Mesendoderm (in vitro differentiated cells): ENCODE results near the gene PLEK2. TPM values are rescaled to one million over a fixed set of nuclear protein-coding genes. Genes with fewer than 3 reads are reported as not detected.
"Not testable (repeated sequence)": the region's sequence is repeated elsewhere in the genome, so short reads cannot be mapped to it uniquely, and the experiment has no call there.

Source experiments
- DNase-seq: peaks from one replicate; pipeline ENCODE4 v3.0.0; 2013
- H2AK5ac ChIP-seq: 2 replicates; pipeline ENCODE4 v1.6.1; 2013; ENCODE audit warnings: low read length, inconsistent platforms
- H2BK120ac ChIP-seq: 2 replicates; pipeline ENCODE4 v1.6.1; 2013; ENCODE audit warnings: low read depth, mild to moderate bottlenecking, low read length, moderate library complexity, mixed read lengths
- H2BK15ac ChIP-seq: replicated peaks from 2 replicates; pipeline ENCODE4 v1.6.1; 2013; ENCODE audit warnings: low read depth, mild to moderate bottlenecking, moderate library complexity
- H2BK5ac ChIP-seq: 2 replicates; pipeline ENCODE4 v1.6.1; 2013; ENCODE audit warnings: low read length, inconsistent platforms
- H3K18ac ChIP-seq: 2 replicates; pipeline ENCODE4 v1.6.1; 2013; ENCODE audit warnings: mild to moderate bottlenecking, low read length, mixed read lengths
- H3K23ac ChIP-seq: one replicate; pipeline ENCODE4 v1.6.1; 2013; ENCODE audit warnings: low read length
- H3K27ac ChIP-seq: 2 replicates; pipeline ENCODE4 v1.5.1; 2013; ENCODE audit warnings: low read depth, mild to moderate bottlenecking, inconsistent platforms, low read length, moderate library complexity
- H3K27me3 ChIP-seq: 2 replicates; pipeline ENCODE4 v1.6.1; 2013; ENCODE audit warnings: low read length, control low read depth, mild to moderate bottlenecking, inconsistent platforms; ENCODE audit not compliant: insufficient read depth, poor library complexity
- H3K36me3 ChIP-seq: 2 replicates; pipeline ENCODE4 v1.6.1; 2013; ENCODE audit warnings: low read length, inconsistent platforms; ENCODE audit not compliant: control insufficient read depth, insufficient read depth
- H3K4ac ChIP-seq: one replicate; pipeline ENCODE4 v1.6.1; 2013; ENCODE audit warnings: low read depth, mild to moderate bottlenecking, low read length, moderate library complexity
- H3K4me1 ChIP-seq: 2 replicates; pipeline ENCODE4 v1.6.1; 2013; ENCODE audit warnings: low read depth, low read length, inconsistent platforms; ENCODE audit not compliant: control insufficient read depth
- H3K4me2 ChIP-seq: 2 replicates; pipeline ENCODE4 v1.6.1; 2013; ENCODE audit warnings: low read length
- H3K4me3 ChIP-seq: 2 replicates; pipeline ENCODE4 v1.5.1; 2013; ENCODE audit warnings: mild to moderate bottlenecking, low read length
- H3K56ac ChIP-seq: one replicate; pipeline ENCODE4 v1.6.1; 2013; ENCODE audit warnings: low read length
- H3K79me1 ChIP-seq: 2 replicates; pipeline ENCODE4 v1.6.1; 2013; ENCODE audit warnings: low read length, inconsistent platforms
- H3K79me2 ChIP-seq: 2 replicates; pipeline ENCODE4 v1.6.1; 2013; ENCODE audit warnings: mild to moderate bottlenecking, low read length; ENCODE audit not compliant: control insufficient read depth, insufficient read depth
- H3K9ac ChIP-seq: 2 replicates; pipeline ENCODE4 v1.6.1; 2013; ENCODE audit warnings: low read length, inconsistent platforms
- H4K5ac ChIP-seq: one replicate; pipeline ENCODE4 v1.6.1; 2013; ENCODE audit warnings: low read length
- H4K8ac ChIP-seq: one replicate; pipeline ENCODE4 v1.6.1; 2013; ENCODE audit warnings: low read depth, mild to moderate bottlenecking, control low read depth, low read length, moderate library complexity
- WGBS: extraction: QIAGEN DNeasy Blood & Tissue Kit; methylation state at CpG from one replicate; pipeline ENCODE4 v1.1.7; 2013; ENCODE audit warnings: low lambda C conversion rate, missing lambda C conversion rate; ENCODE audit not compliant: insufficient coverage; ENCODE audit errors: extremely low coverage; 5-methylcytosine and 5-hydroxymethylcytosine counted together
- small RNA-seq: library from polyadenylated mRNA; stranded (forward); fragments of <200 nt; extraction: miRNeasy Mini kit (QIAGEN cat#:217004); gene quantifications from one replicate; pipeline ENCODE3, GENCODE V24; 2013; ENCODE audit not compliant: insufficient read depth

Gene PLEK2

DNA sequence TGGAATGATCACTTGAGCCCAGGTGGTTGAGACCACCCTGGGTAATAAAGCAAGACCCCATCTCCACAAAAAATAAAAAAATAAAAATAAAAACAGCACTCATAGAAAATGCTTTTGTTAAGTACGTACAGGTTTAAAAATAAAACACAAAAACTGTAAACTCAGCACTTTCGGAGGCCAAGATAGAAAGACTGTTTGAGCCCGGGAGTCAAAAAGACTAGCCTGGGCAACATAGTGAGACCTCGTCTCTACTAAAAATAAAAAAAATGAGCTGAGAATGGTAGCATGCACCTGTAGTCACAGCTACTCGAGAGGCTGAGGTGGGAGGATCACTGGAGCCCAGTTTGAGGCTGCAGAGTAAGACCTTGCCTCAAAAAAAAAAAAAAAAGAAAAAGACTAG is 59.9 kb downstream of the PLEK2 start:
- no CpG with 5 or more reads among the region's 5 CpGs for WGBS
- Histone ChIP-seq H3K56ac (no peak overlapping the region), H3K4me3 (no peak overlapping the region)

GRCh38 chr14:67345583-67345982 is 66.4 kb downstream of the PLEK2 start:
- no peak overlapping the region for H3K56ac ChIP-seq
- H2BK120ac ChIP-seq: no peak overlapping the region
- H3K36me3 ChIP-seq: peaks cover 2% of the 10 kb centered on the region
- no peak overlapping the region for H3K27ac ChIP-seq
- no peak overlapping the region for H2BK5ac ChIP-seq
- H3K9ac ChIP-seq: no peak overlapping the region
- no peak overlapping the region for H4K8ac ChIP-seq
- H3K18ac ChIP-seq: no peak overlapping the region
- no peak overlapping the region for H4K5ac ChIP-seq
- no peaks in the 10 kb centered on the region for H3K4me1 ChIP-seq
- H3K79me1 ChIP-seq: no peaks in the 10 kb centered on the region
- no peak for DNase-seq
- H3K23ac ChIP-seq: no peak overlapping the region
- H3K4ac ChIP-seq: no peak overlapping the region
- H3K4me2 ChIP-seq: no peak overlapping the region
- H3K79me2 ChIP-seq: no peaks in the 10 kb centered on the region
- no peak overlapping the region for H2AK5ac ChIP-seq
- H3K27me3 ChIP-seq: no peaks in the 10 kb centered on the region
- no peak overlapping the region for H2BK15ac ChIP-seq
- no peak overlapping the region for H3K4me3 ChIP-seq

More for the DNA sequence above, 59.9 kb downstream of the PLEK2 start:
- Histone ChIP-seq H2AK5ac (no peak overlapping the region), H3K18ac (no peak overlapping the region), H4K5ac (no peak overlapping the region), H3K27me3 (no peaks in the 10 kb centered on the region), H3K4me1 (no peaks in the 10 kb centered on the region), H3K79me1 (peaks cover 2% of the 10 kb centered on the region), H3K27ac (no peak overlapping the region), H3K36me3 (no peaks in the 10 kb centered on the region), H4K8ac (no peak overlapping the region), H3K4me2 (no peak overlapping the region), H2BK5ac (no peak overlapping the region), H2BK120ac (no peak overlapping the region), H3K9ac (no peak overlapping the region), H3K79me2 (peaks cover 12% of the 10 kb centered on the region), H2BK15ac (no peak overlapping the region), H3K4ac (no peak overlapping the region), H3K23ac (no peak overlapping the region)
- DNase-seq: no peak

DNA sequence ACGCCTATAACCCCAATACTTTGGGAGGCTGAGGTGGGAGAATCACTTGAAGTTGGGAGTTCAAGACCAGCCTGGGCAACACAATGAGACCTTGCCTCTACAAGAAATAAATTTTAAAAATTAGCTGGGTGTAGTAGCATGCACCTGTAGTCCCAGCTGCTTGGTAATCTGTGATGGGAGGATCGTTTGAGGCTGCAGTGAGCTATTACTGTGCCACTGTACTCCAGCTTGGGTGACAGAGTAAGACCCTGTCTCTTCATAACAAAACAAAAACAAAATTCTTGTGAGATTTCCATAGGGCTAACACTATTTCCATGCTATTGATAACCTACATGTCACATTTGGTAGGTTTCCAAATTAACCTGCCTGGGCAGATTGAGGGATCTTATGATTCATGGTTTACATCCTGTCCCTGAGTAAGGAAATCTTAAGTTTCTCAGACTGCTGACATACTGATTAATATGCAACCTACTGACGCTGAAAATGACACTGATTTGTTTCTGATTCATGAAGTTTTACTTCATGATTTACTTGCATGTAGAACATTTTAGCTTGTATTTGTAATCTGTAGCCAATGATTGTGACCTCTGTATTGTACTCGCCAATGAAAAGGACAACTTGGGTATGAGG is 68.2 kb downstream of the PLEK2 start:
- Histone ChIP-seq H2BK120ac (no peak overlapping the region), H2AK5ac (no peak overlapping the region), H3K23ac (no peak overlapping the region), H3K4me2 (no peak overlapping the region), H3K79me1 (no peaks in the 10 kb centered on the region), H4K8ac (no peak overlapping the region), H3K79me2 (no peaks in the 10 kb centered on the region), H3K4ac (no peak overlapping the region), H2BK15ac (no peak overlapping the region), H3K56ac (no peak overlapping the region), H4K5ac (no peak overlapping the region), H3K27me3 (no peaks in the 10 kb centered on the region), H2BK5ac (no peak overlapping the region), H3K9ac (no peak overlapping the region), H3K4me3 (no peak overlapping the region), H3K27ac (no peak overlapping the region), H3K36me3 (peaks cover 3% of the 10 kb centered on the region), H3K4me1 (no peaks in the 10 kb centered on the region), H3K18ac (no peak overlapping the region)
- no peak for DNase-seq
- no CpG with 5 or more reads among the region's 4 CpGs for WGBS

GRCh38 chr14:67341231-67341630 is 70.7 kb downstream of the PLEK2 start:
- H3K79me2 ChIP-seq, H3K18ac ChIP-seq, H2BK120ac ChIP-seq, H3K9ac ChIP-seq, H3K4me2 ChIP-seq, H4K8ac ChIP-seq, H2BK15ac ChIP-seq, H3K4me1 ChIP-seq, H2BK5ac ChIP-seq, H3K36me3 ChIP-seq, H3K79me1 ChIP-seq, H3K27me3 ChIP-seq, H4K5ac ChIP-seq, H2AK5ac ChIP-seq, H3K56ac ChIP-seq, H3K27ac ChIP-seq, DNase-seq, H3K23ac ChIP-seq, H3K4me3 ChIP-seq, H3K4ac ChIP-seq: not testable (repeated sequence)
- no CpG with 5 or more reads among the region's 31 CpGs for WGBS

Small RNA genes lying within 50 kb of the gene (small RNA-seq; reads per million reads assigned to genes)
- not detected for gene MIR5694
- not detected for gene RF00019
